ENCODE measurements around the gene TTC24.
"Not testable (repeated sequence)": the region's sequence is repeated elsewhere in the genome, so short reads cannot be mapped to it uniquely, and the experiment has no call there.

Gene TTC24

GRCh38 chr1:156608036-156608674, 28.6 kb downstream of the TTC24 start:
- DNase-seq (ENCODE audit: low read depth in 3 of 3): peak in 2 of 3 experiments; percentile 39 to 43

GRCh38 chr1:156608981-156609380, 29.5 kb downstream of the TTC24 start:
- peak in 2 of 3 experiments; percentile 45 to 50 for DNase-seq (ENCODE audit: low read depth in 3 of 3)

- not testable (repeated sequence) for DNase-seq (ENCODE audit: low read depth in 3 of 3)
These were observed 30.5 kb downstream of the TTC24 start for GRCh38 chr1:156610072-156610471.

GRCh38 chr1:156612666-156613065, 33.1 kb downstream of the TTC24 start:
- no peak for DNase-seq (ENCODE audit: low read depth in 3 of 3)

GRCh38 chr1:156615946-156616345, 36.4 kb downstream of the TTC24 start:
- DNase-seq (ENCODE audit: low read depth in 3 of 3): no peak

- DNase-seq (ENCODE audit: low read depth in 3 of 3): no peak
These were observed 36.9 kb downstream of the TTC24 start for GRCh38 chr1:156616463-156616862.

GRCh38 chr1:156618853-156619581, 39.5 kb downstream of the TTC24 start, which contains the start of gene HAPLN2:
Gene HAPLN2, plus strand, starts transcription at chr1:156619415. Its CDS starts 4,076 bp downstream, at chr1:156623491.
- DNase-seq (ENCODE audit: low read depth in 3 of 3): no peak

GRCh38 chr1:156619582-156619955, 40.0 kb downstream of the TTC24 start:
- DNase-seq (ENCODE audit: low read depth in 3 of 3): no peak

- no peak for DNase-seq (ENCODE audit: low read depth in 3 of 3)
These were observed 43.2 kb downstream of the TTC24 start for GRCh38 chr1:156622581-156623297.

- DNase-seq (ENCODE audit: low read depth in 3 of 3): peak in 1 of 3 experiments; percentile 45
These were observed 44.7 kb downstream of the TTC24 start for GRCh38 chr1:156623946-156624813.

- DNase-seq (ENCODE audit: low read depth in 3 of 3): no peak
These were observed 45.4 kb downstream of the TTC24 start for GRCh38 chr1:156624814-156625435.

- peak in 2 of 3 experiments; percentile 45 to 56 for DNase-seq (ENCODE audit: low read depth in 3 of 3)
These were observed 46.0 kb downstream of the TTC24 start for GRCh38 chr1:156625436-156626078.

GRCh38 chr1:156626079-156626438, 46.5 kb downstream of the TTC24 start:
- DNase-seq (ENCODE audit: low read depth in 3 of 3): no peak

GRCh38 chr1:156627313-156627880, 47.9 kb downstream of the TTC24 start:
- no peak for DNase-seq (ENCODE audit: low read depth in 3 of 3)

- no peak for DNase-seq (ENCODE audit: low read depth in 3 of 3)
These were observed 50.4 kb downstream of the TTC24 start for GRCh38 chr1:156629823-156630449.

- DNase-seq (ENCODE audit: low read depth in 3 of 3): not testable (repeated sequence)
These were observed 51.6 kb downstream of the TTC24 start for GRCh38 chr1:156631152-156631551.

GRCh38 chr1:156632355-156632754, 52.8 kb downstream of the TTC24 start:
- DNase-seq (ENCODE audit: low read depth in 3 of 3): no peak
